ENCODE data around the gene WDR4.

DNA sequence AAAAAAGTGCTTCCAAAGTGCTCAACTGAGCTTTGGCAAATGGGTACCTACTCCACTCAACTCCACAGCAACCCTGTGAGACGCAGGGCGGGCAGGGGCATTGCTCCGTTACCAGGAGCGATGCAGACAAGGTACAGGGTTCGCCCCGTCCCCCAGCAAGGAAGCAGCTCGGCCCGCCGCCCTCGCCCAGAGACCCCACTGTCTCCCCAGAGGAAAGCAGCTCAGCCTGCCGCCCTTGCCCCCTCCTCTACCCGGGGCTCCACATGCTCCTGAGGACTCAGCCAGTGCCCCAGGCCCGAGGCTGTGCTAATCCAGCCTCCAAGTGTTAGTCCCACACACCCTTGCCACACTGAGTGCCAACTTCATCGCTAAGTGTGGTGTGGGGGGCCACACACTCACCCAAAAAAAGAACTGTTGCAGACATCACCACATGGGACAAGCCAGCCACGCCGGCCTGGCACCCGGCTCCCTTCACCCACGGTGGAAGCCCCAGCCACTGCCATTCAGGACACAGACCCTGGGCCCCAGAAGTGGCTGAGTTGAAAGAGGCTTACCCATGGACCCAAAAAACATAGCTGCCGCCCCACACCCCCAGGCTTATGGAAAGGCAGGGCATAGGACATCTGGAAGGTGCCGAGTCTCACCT is 26.3 kb downstream of the WDR4 start:
- TF ChIP-seq, protein P1, sequence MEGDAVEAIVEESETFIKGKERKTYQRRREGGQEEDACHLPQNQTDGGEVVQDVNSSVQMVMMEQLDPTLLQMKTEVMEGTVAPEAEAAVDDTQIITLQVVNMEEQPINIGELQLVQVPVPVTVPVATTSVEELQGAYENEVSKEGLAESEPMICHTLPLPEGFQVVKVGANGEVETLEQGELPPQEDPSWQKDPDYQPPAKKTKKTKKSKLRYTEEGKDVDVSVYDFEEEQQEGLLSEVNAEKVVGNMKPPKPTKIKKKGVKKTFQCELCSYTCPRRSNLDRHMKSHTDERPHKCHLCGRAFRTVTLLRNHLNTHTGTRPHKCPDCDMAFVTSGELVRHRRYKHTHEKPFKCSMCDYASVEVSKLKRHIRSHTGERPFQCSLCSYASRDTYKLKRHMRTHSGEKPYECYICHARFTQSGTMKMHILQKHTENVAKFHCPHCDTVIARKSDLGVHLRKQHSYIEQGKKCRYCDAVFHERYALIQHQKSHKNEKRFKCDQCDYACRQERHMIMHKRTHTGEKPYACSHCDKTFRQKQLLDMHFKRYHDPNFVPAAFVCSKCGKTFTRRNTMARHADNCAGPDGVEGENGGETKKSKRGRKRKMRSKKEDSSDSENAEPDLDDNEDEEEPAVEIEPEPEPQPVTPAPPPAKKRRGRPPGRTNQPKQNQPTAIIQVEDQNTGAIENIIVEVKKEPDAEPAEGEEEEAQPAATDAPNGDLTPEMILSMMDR (IDR thresholded peaks at IDR 0.05) = no peak
- TF ChIP-seq POLR2AphosphoS5 (IDR thresholded peaks at IDR 0.05) = no peak
- no peak for TF ChIP-seq EP300 (IDR thresholded peaks at IDR 0.05)
